ENCODE data around the gene MYL12A.

MYL12A gene

GRCh38 chr18:3283253-3283863, 35.8 kb downstream of the MYL12A start:
- no peak for DNase-seq (ENCODE audit: low read depth)

- DNase-seq (ENCODE audit: low read depth), result no peak
Measured at GRCh38 chr18:3283908-3284307, 36.3 kb downstream of the MYL12A start.

GRCh38 chr18:3284501-3284900, 36.9 kb downstream of the MYL12A start:
- DNase-seq (ENCODE audit: low read depth), result no peak

- DNase-seq (ENCODE audit: low read depth), result no peak
Measured at GRCh38 chr18:3286159-3286558, 38.6 kb downstream of the MYL12A start.

GRCh38 chr18:3293196-3293951, 45.8 kb downstream of the MYL12A start:
- DNase-seq (ENCODE audit: low read depth), result no peak

GRCh38 chr18:3294435-3295080, 47.0 kb downstream of the MYL12A start:
- DNase-seq (ENCODE audit: low read depth), result no peak

- DNase-seq (ENCODE audit: low read depth), result peak; percentile 44
Measured at GRCh38 chr18:3297025-3297984, 49.7 kb downstream of the MYL12A start.

- no peak for DNase-seq (ENCODE audit: low read depth)
Measured at GRCh38 chr18:3304832-3305231, 57.2 kb downstream of the MYL12A start.

GRCh38 chr18:3305354-3305762, 57.8 kb downstream of the MYL12A start:
- DNase-seq (ENCODE audit: low read depth), result peak; percentile 97
